IPS-15b (cell line): ENCODE data around the gene IHH.

Experiments used
- H3K27me3 ChIP-seq: one replicate; pipeline ENCODE4 v1.6.1; 2013; ENCODE audit warnings: low read length; ENCODE audit not compliant: control insufficient read depth, insufficient read depth
- H3K36me3 ChIP-seq: one replicate; pipeline ENCODE4 v1.6.1; 2013; ENCODE audit warnings: low read length; ENCODE audit not compliant: control insufficient read depth, insufficient read depth
- H3K4me1 ChIP-seq: one replicate; pipeline ENCODE4 v1.6.1; 2013; ENCODE audit warnings: mild to moderate bottlenecking, low read length; ENCODE audit not compliant: control insufficient read depth, insufficient read depth
- H3K4me3 ChIP-seq: one replicate; pipeline ENCODE4 v1.5.1; 2013; ENCODE audit warnings: low read depth, low read length
- H3K9ac ChIP-seq: one replicate; pipeline ENCODE4 v1.6.1; 2013; ENCODE audit warnings: low read depth, mild to moderate bottlenecking, low read length
- H3K9me3 ChIP-seq: one replicate; pipeline ENCODE4 v1.6.1; 2013; ENCODE audit warnings: mild to moderate bottlenecking, low read length; ENCODE audit not compliant: control insufficient read depth, insufficient read depth

The IHH gene

GRCh38 chr2:219071131-219071816 is 10.6 kb upstream of the IHH start:
- Histone ChIP-seq H3K4me1 (peaks cover 4% of the 10 kb centered on the region), H3K36me3 (no peaks in the 10 kb centered on the region), H3K27me3 (no peaks in the 10 kb centered on the region), H3K9me3 (no peaks in the 10 kb centered on the region), H3K4me3 (no peak overlapping the region), H3K9ac (no peak overlapping the region)

- Histone ChIP-seq H3K27me3 (peaks cover 47% of the 10 kb centered on the region), H3K4me1 (peaks cover 5% of the 10 kb centered on the region), H3K9ac (no peak overlapping the region), H3K4me3 (no peak overlapping the region), H3K9me3 (no peaks in the 10 kb centered on the region), H3K36me3 (no peaks in the 10 kb centered on the region)
Observed at GRCh38 chr2:219065484-219065883, 4.8 kb upstream of the IHH start.

- Histone ChIP-seq H3K9ac (no peak overlapping the region), H3K4me3 (no peak overlapping the region), H3K4me1 (peaks cover 5% of the 10 kb centered on the region), H3K36me3 (no peaks in the 10 kb centered on the region), H3K27me3 (peaks cover 78% of the 10 kb centered on the region), H3K9me3 (no peaks in the 10 kb centered on the region)
Observed at GRCh38 chr2:219062081-219062480, 1.4 kb upstream of the IHH start.

GRCh38 chr2:219059725-219060682 is 717 bp downstream of the IHH start:
- Histone ChIP-seq H3K36me3 (no peaks in the 10 kb centered on the region), H3K9ac (no peak overlapping the region), H3K4me3 (peak overlapping the region; percentile 23), H3K4me1 (peaks cover 5% of the 10 kb centered on the region), H3K27me3 (peaks cover 93% of the 10 kb centered on the region), H3K9me3 (no peaks in the 10 kb centered on the region)

- Histone ChIP-seq H3K9me3 (no peaks in the 10 kb centered on the region), H3K36me3 (no peaks in the 10 kb centered on the region), H3K9ac (no peak overlapping the region), H3K27me3 (peaks cover 91% of the 10 kb centered on the region), H3K4me3 (peak overlapping the region; percentile 23), H3K4me1 (peaks cover 5% of the 10 kb centered on the region)
Observed at GRCh38 chr2:219059375-219059724, 1.4 kb downstream of the IHH start.

GRCh38 chr2:219058541-219059374 is 2.0 kb downstream of the IHH start:
- Histone ChIP-seq H3K4me1 (peaks cover 5% of the 10 kb centered on the region), H3K27me3 (peaks cover 90% of the 10 kb centered on the region), H3K9me3 (no peaks in the 10 kb centered on the region), H3K4me3 (peak overlapping the region; percentile 23), H3K36me3 (no peaks in the 10 kb centered on the region), H3K9ac (no peak overlapping the region)

GRCh38 chr2:219057709-219058540 is 2.8 kb downstream of the IHH start:
- no peaks in the 10 kb centered on the region for H3K9me3 ChIP-seq
- peaks cover 5% of the 10 kb centered on the region for H3K4me1 ChIP-seq
- no peaks in the 10 kb centered on the region for H3K36me3 ChIP-seq
- H3K4me3 ChIP-seq: peak overlapping the region; percentile 46
- H3K27me3 ChIP-seq: peaks cover 85% of the 10 kb centered on the region
- no peak overlapping the region for H3K9ac ChIP-seq

- Histone ChIP-seq H3K4me1 (peaks cover under 1% of the 10 kb centered on the region), H3K9me3 (no peaks in the 10 kb centered on the region), H3K36me3 (no peaks in the 10 kb centered on the region), H3K4me3 (peak overlapping the region; percentile 46), H3K9ac (no peak overlapping the region), H3K27me3 (peaks cover 81% of the 10 kb centered on the region)
Observed at GRCh38 chr2:219056896-219057708, 3.6 kb downstream of the IHH start.

GRCh38 chr2:219056176-219056895 is 4.4 kb downstream of the IHH start:
- Histone ChIP-seq H3K9me3 (no peaks in the 10 kb centered on the region), H3K27me3 (peaks cover 75% of the 10 kb centered on the region), H3K9ac (no peak overlapping the region), H3K4me1 (no peaks in the 10 kb centered on the region), H3K4me3 (no peak overlapping the region), H3K36me3 (no peaks in the 10 kb centered on the region)
